B cell (primary cell): ENCODE data around the gene MRPL36. TPM values are rescaled to one million over a fixed set of nuclear protein-coding genes. Genes with fewer than 3 reads are reported as not detected.

ENCODE experiments used
- ATAC-seq: fragments of 200-7000 bp; cut with Tn5 transposase; one replicate; pipeline ENCODE4 v1.10.0; 2021; ENCODE audit warnings: low read depth, mild to moderate bottlenecking, moderate number of reproducible peaks, moderate library complexity
- CTCF ChIA-PET: fragments of 350-600 bp; sonication (Branson Sonifier 250); formaldehyde crosslinking; loops from one replicate; lab custom pipeline; 2021; ENCODE audit warnings: antibody characterized with exemption, inconsistent platforms; lab: Charles Lee
- POLR2A ChIA-PET: fragments of 350-600 bp; sonication (Branson Sonifier 250); formaldehyde crosslinking; loops from one replicate; lab custom pipeline; 2021; ENCODE audit warnings: antibody characterized with exemption; lab: Charles Lee
- DNase-seq: peaks from one replicate; pipeline ENCODE4 v3.0.0; 2013
- H2AFZ ChIP-seq: 2 replicates; pipeline ENCODE4 v1.6.1; 2012; ENCODE audit warnings: mild to moderate bottlenecking, low read depth, low read length; ENCODE audit not compliant: insufficient read depth, poor library complexity, severe bottlenecking
- H3K27ac ChIP-seq, 2 donors: 1 replicate in 1 of 2; 2 replicates in 1 of 2; pipeline ENCODE4 v1.5.1; 2012 to 2013; ENCODE audit warnings: low read length in 2 of 2, mild to moderate bottlenecking in 2 of 2, moderate library complexity in 1 of 2
- H3K27me3 ChIP-seq, 4 experiments: fragments of 200-600 bp in 1 of 4; sonication (generic) in 1 of 4; replicated peaks in 1 of 4; 1 replicate in 2 of 4; 2 replicates in 2 of 4; pipeline versions ENCODE4 v1.6.1 to v1.7.0; 2013 to 2016; ENCODE audit warnings: low read length in 3 of 4, mild to moderate bottlenecking in 2 of 4, mixed read lengths in 1 of 4, moderate library complexity in 1 of 4; ENCODE audit not compliant: insufficient read depth in 4 of 4, control insufficient read depth in 3 of 4; ENCODE audit errors: control extremely low read depth in 1 of 4
- H3K36me3 ChIP-seq, 2 experiments: replicated peaks in 1 of 2; 1 replicate in 1 of 2; 2 replicates in 1 of 2; pipeline versions ENCODE4 v1.6.1 to v1.7.1; 2013; ENCODE audit warnings: low read length in 1 of 2; ENCODE audit not compliant: insufficient read depth in 2 of 2, control insufficient read depth in 1 of 2; ENCODE audit errors: control extremely low read depth in 1 of 2, extremely low read depth in 1 of 2
- H3K4me1 ChIP-seq, 2 donors: fragments of 200-600 bp in 1 of 2; sonication (generic) in 1 of 2; 1 replicate in 1 of 2; 2 replicates in 1 of 2; pipeline versions ENCODE4 v1.5.1 to v1.6.1; 2013 to 2017; ENCODE audit warnings: low read length in 2 of 2; ENCODE audit not compliant: control insufficient read depth in 2 of 2, insufficient read depth in 2 of 2
- H3K4me2 ChIP-seq: replicated peaks from 2 replicates; pipeline ENCODE3; 2012; ENCODE audit warnings: mild to moderate bottlenecking, low read depth, low read length; ENCODE audit not compliant: poor library complexity, severe bottlenecking
- H3K4me3 ChIP-seq, 5 experiments: fragments of 200-600 bp in 1 of 5; sonication (generic) in 1 of 5; 1 replicate in 3 of 5; 2 replicates in 2 of 5; pipeline versions ENCODE4 v1.5.1 to v1.7.0; 2011 to 2016; ENCODE audit warnings: low read length in 4 of 5, mild to moderate bottlenecking in 4 of 5, low read depth in 2 of 5, control low read depth in 1 of 5, moderate library complexity in 1 of 5; ENCODE audit not compliant: insufficient read depth in 1 of 5; ENCODE audit errors: control extremely low read depth in 1 of 5, extremely low read depth in 1 of 5
- H3K79me2 ChIP-seq: fragments of 200-600 bp; sonication (generic); one replicate; pipeline ENCODE4 v1.6.0; 2016; ENCODE audit warnings: low read length; ENCODE audit not compliant: control insufficient read depth, insufficient read depth
- H3K9ac ChIP-seq: fragments of 200-600 bp; sonication (generic); 2 replicates; pipeline ENCODE4 v1.6.1; 2017; ENCODE audit warnings: mild to moderate bottlenecking, low read length, moderate library complexity
- H3K9me3 ChIP-seq, 3 donors: one replicate each; pipeline versions ENCODE4 v1.6.1 to v1.7.1; 2013; ENCODE audit warnings: low read length in 2 of 3; ENCODE audit not compliant: control insufficient read depth in 2 of 3, insufficient read depth in 1 of 3; ENCODE audit errors: control extremely low read depth in 1 of 3
- H4K20me1 ChIP-seq: 2 replicates; pipeline ENCODE4 v1.6.0; 2012; ENCODE audit warnings: mild to moderate bottlenecking, low read length; ENCODE audit not compliant: insufficient read depth, control insufficient read depth, poor library complexity, severe bottlenecking
- H3K27ac Mint-ChIP-seq: one replicate; pipeline ENCODE4 v1.8.0; 2021; ENCODE audit warnings: mixed read lengths
- H3K27me3 Mint-ChIP-seq: one replicate; pipeline ENCODE4 v1.8.0; 2021; ENCODE audit warnings: mixed read lengths
- H3K4me1 Mint-ChIP-seq: one replicate; pipeline ENCODE4 v1.8.0; 2021; ENCODE audit warnings: mixed read lengths
- H3K4me3 Mint-ChIP-seq: one replicate; pipeline ENCODE4 v1.8.0; 2021; ENCODE audit warnings: mixed read lengths
- H3K9me3 Mint-ChIP-seq: one replicate; pipeline ENCODE4 v1.8.0; 2022; ENCODE audit warnings: mixed read lengths; ENCODE audit not compliant: insufficient read depth
- EZH2 ChIP-seq: IDR thresholded peaks from 2 replicates; pipeline ENCODE4 v1.6.1; 2012; ENCODE audit warnings: borderline replicate concordance, low read depth, mild to moderate bottlenecking, moderate library complexity, low read length; ENCODE audit not compliant: insufficient read depth, poor library complexity, severe bottlenecking
- WGBS: methylation state at CpG from one replicate; pipeline ENCODE4 v1.1.5; 2013; ENCODE audit warnings: missing lambda C conversion rate; ENCODE audit not compliant: insufficient coverage; 5-methylcytosine and 5-hydroxymethylcytosine counted together
- intact Hi-C: fragments of 100-400 bp; cut with micrococcal nuclease; formaldehyde crosslinking; loops from one replicate; pipeline ENCODE4 v1.10.0; 2022
- polyA plus RNA-seq: library from polyadenylated mRNA; depleted of rRNA; stranded (reverse); fragments of >200 nt; gene quantifications from 2 replicates; pipeline ENCODE4 v1.2.3, GENCODE V29; 2012
- total RNA-seq, 2 donors: library from RNA; stranded (reverse); fragments of 120-200 nt in 1 of 2; gene quantifications; 1 replicate in 1 of 2; 2 replicates in 1 of 2; pipeline versions ENCODE4 v1.2.3 to v1.2.4, GENCODE V29; 2013 to 2022
- TF ChIP-seq, protein P1 (sequence below): fragments of 200-600 bp; IDR thresholded peaks from one replicate; pipeline ENCODE4 v1.8.0; 2022; ENCODE audit warnings: antibody characterized with exemption, mild to moderate bottlenecking

Gene MRPL36
- total and polyA plus RNA-seq, 2 donors (not counting 1 experiment from before 2014, with no cell fraction given), result 12.5 to 25.0 TPM

DNA sequence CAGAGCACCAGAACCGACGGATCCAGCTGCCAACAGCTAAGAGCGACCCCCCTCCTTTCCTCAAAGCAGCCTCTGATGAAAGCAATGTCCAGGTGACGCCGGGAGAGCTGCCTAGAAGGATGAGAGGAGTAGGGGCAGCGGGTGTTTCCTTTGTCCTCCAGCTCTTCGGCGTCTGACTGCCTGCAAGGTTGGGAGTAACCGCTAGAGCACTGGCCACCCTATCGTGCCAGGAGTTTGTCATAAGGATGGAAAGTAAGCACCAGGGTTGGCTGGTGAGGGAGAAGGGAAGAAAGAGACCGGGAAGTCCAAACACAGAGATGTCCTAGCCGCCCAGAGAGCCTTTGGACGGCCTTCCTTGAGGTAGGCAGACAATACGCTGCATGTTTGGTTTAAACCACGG is 10.8 kb downstream of the MRPL36 start:
- Histone ChIP-seq H3K27me3 (peaks cover 0 to 8% (median 0%) of the 10 kb centered on the region in 4 experiments), H3K4me3 (no peak overlapping the region), H3K9ac (no peak overlapping the region), H3K27ac (no peak overlapping the region), H3K79me2 (no peaks in the 10 kb centered on the region), H3K9me3 (peaks cover 0 to 3% (median 0%) of the 10 kb centered on the region in 3 donors), H3K4me1 (peaks cover 0 to 12% of the 10 kb centered on the region in 2 donors), H3K4me2 (no peak overlapping the region), H2AFZ (no peak overlapping the region), H3K36me3 (no peaks in the 10 kb centered on the region), H4K20me1 (no peaks in the 10 kb centered on the region)
- WGBS, result 97% methylated on average over 14 of the region's 15 CpGs
- ATAC-seq, result no peak
- H3K27ac Mint-ChIP-seq, result no peak overlapping the region
- TF ChIP-seq EZH2, result no peak
- TF ChIP-seq, protein P1, sequence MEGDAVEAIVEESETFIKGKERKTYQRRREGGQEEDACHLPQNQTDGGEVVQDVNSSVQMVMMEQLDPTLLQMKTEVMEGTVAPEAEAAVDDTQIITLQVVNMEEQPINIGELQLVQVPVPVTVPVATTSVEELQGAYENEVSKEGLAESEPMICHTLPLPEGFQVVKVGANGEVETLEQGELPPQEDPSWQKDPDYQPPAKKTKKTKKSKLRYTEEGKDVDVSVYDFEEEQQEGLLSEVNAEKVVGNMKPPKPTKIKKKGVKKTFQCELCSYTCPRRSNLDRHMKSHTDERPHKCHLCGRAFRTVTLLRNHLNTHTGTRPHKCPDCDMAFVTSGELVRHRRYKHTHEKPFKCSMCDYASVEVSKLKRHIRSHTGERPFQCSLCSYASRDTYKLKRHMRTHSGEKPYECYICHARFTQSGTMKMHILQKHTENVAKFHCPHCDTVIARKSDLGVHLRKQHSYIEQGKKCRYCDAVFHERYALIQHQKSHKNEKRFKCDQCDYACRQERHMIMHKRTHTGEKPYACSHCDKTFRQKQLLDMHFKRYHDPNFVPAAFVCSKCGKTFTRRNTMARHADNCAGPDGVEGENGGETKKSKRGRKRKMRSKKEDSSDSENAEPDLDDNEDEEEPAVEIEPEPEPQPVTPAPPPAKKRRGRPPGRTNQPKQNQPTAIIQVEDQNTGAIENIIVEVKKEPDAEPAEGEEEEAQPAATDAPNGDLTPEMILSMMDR, result no peak
- ChIA-PET POLR2A (no interaction called here), CTCF (no interaction called here)
- H3K4me1 Mint-ChIP-seq, result peaks cover 15% of the 10 kb centered on the region
- H3K27me3 Mint-ChIP-seq, result peaks cover 12% of the 10 kb centered on the region
- intact Hi-C loops, result no loop called here
- H3K4me3 Mint-ChIP-seq, result no peak overlapping the region
- no peak for DNase-seq
- H3K9me3 Mint-ChIP-seq, result no peaks in the 10 kb centered on the region

DNA sequence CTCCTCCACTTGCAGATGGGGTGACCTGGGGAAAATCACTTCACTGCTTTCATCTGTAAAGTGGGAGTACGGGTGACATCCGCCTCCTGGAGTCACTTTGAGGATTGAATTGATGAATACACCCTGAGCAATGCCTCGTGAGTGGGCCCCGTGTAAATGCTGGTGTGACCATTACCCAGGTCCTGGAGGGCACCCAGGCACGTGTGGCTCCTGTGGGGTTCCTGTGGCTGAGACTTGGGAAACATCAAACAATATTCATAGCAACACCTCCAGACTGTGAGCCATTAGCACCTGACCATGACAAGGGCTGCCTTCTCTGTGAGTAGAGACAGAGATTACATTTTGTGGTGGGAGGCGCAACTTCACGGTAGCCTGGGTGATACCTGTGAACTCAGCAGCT is 11.4 kb downstream of the MRPL36 start:
- Mint-ChIP-seq H3K27me3 (peaks cover 12% of the 10 kb centered on the region), H3K9me3 (no peaks in the 10 kb centered on the region), H3K4me3 (no peak overlapping the region), H3K27ac (no peak overlapping the region), H3K4me1 (peaks cover 16% of the 10 kb centered on the region)
- no peak overlapping the region for H3K4me2 ChIP-seq
- peaks cover 0 to 12% of the 10 kb centered on the region in 2 donors for H3K4me1 ChIP-seq
- no peaks in the 10 kb centered on the region for H3K79me2 ChIP-seq
- peaks cover 0 to 3% (median 0%) of the 10 kb centered on the region in 3 donors for H3K9me3 ChIP-seq
- no peak overlapping the region for H2AFZ ChIP-seq
- no peak overlapping the region for H3K27ac ChIP-seq
- ChIA-PET POLR2A (no interaction called here), CTCF (no interaction called here)
- no peaks in the 10 kb centered on the region for H3K36me3 ChIP-seq
- no peak overlapping the region for H3K4me3 ChIP-seq
- intact Hi-C loops, result no loop called here
- no peaks in the 10 kb centered on the region for H4K20me1 ChIP-seq
- no peak for TF ChIP-seq EZH2
- TF ChIP-seq, protein P1, result no peak
- no peak for ATAC-seq
- DNase-seq, result no peak
- H3K27me3 ChIP-seq, result peaks cover 0 to 8% (median 0%) of the 10 kb centered on the region in 4 experiments
- no peak overlapping the region for H3K9ac ChIP-seq
- 100% methylated on average over 1 of the region's 7 CpGs for WGBS
